ENCODE measurements around the gene NIPBL. TPM values are rescaled to one million over a fixed set of nuclear protein-coding genes. Genes with fewer than 3 reads are reported as not detected.

NIPBL gene
- total RNA-seq, 1 donor from 2014 or later = 29.6 TPM

- Histone ChIP-seq H3K27me3 (no peaks in the 10 kb centered on the region), H3K4me1 (peaks cover 4 to 32% of the 10 kb centered on the region in 2 donors), H3K4me3 (no peak overlapping the region), H3K36me3 (no peaks in the 10 kb centered on the region), H3K9me3 (no peaks in the 10 kb centered on the region), H3K27ac (no peak overlapping the region)
- no peak for DNase-seq (ENCODE audit: low spot score in 2 of 2)
- intact Hi-C loops (cut with DNase I) = no loop called here
- TF ChIP-seq CTCF (IDR thresholded peaks at IDR 0.05) = no peak
Measured at GRCh38 chr5:36881807-36882206, 5.2 kb downstream of the NIPBL start.

- Histone ChIP-seq H3K36me3 (no peaks in the 10 kb centered on the region), H3K27ac (no peak overlapping the region), H3K27me3 (no peaks in the 10 kb centered on the region), H3K4me1 (peaks cover 4 to 35% of the 10 kb centered on the region in 2 donors), H3K9me3 (no peaks in the 10 kb centered on the region), H3K4me3 (no peak overlapping the region)
- DNase-seq (ENCODE audit: low spot score in 2 of 2) = no peak
- intact Hi-C loops (cut with DNase I) = no loop called here
- TF ChIP-seq CTCF (IDR thresholded peaks at IDR 0.05) = no peak
Measured at GRCh38 chr5:36882250-36882649, 5.7 kb downstream of the NIPBL start.

GRCh38 chr5:36883894-36884462, 7.4 kb downstream of the NIPBL start:
- intact Hi-C loops (cut with DNase I) = no loop called here
- no peaks in the 10 kb centered on the region for H3K27me3 ChIP-seq
- no peak for DNase-seq (ENCODE audit: low spot score in 2 of 2)
- no peaks in the 10 kb centered on the region for H3K9me3 ChIP-seq
- H3K4me3 ChIP-seq = no peak overlapping the region
- H3K27ac ChIP-seq = no peak overlapping the region
- H3K4me1 ChIP-seq = peaks cover 4 to 35% of the 10 kb centered on the region in 2 donors
- TF ChIP-seq CTCF (IDR thresholded peaks at IDR 0.05) = no peak
- H3K36me3 ChIP-seq = no peaks in the 10 kb centered on the region

GRCh38 chr5:36885149-36885548, 8.6 kb downstream of the NIPBL start:
- peaks cover 4 to 25% of the 10 kb centered on the region in 2 donors for H3K4me1 ChIP-seq
- no peaks in the 10 kb centered on the region for H3K36me3 ChIP-seq
- H3K27ac ChIP-seq = no peak overlapping the region
- no peak for DNase-seq (ENCODE audit: low spot score in 2 of 2)
- intact Hi-C loops (cut with DNase I) = no loop called here
- H3K27me3 ChIP-seq = no peaks in the 10 kb centered on the region
- H3K9me3 ChIP-seq = no peaks in the 10 kb centered on the region
- TF ChIP-seq CTCF (IDR thresholded peaks at IDR 0.05) = no peak
- H3K4me3 ChIP-seq = no peak overlapping the region

- intact Hi-C loops (cut with DNase I) = no loop called here
- Histone ChIP-seq H3K9me3 (no peaks in the 10 kb centered on the region), H3K4me1 (peaks cover 0 to 20% of the 10 kb centered on the region in 2 donors), H3K27ac (no peak overlapping the region), H3K27me3 (no peaks in the 10 kb centered on the region), H3K36me3 (no peaks in the 10 kb centered on the region), H3K4me3 (no peak overlapping the region)
- no peak for TF ChIP-seq CTCF (IDR thresholded peaks at IDR 0.05)
- no peak for DNase-seq (ENCODE audit: low spot score in 2 of 2)
Measured at GRCh38 chr5:36885566-36886485, 9.3 kb downstream of the NIPBL start.

Data from ascending aorta (tissue), 2 donors.